A549 (cell line): ENCODE results near the gene OVOL2. TPM values are rescaled to one million over a fixed set of nuclear protein-coding genes. Genes with fewer than 3 reads are reported as not detected.

Experiments
- ATAC-seq, 2 experiments: fragments of 200-7000 bp in 1 of 2; fragments of >200 bp in 1 of 2; cut with Nextera tagmentation in 1 of 2; cut with Tn5 transposase in 1 of 2; 3 replicates each; pipeline versions ENCODE4 v1.8.0 to v1.9.1; 2018 to 2020; ENCODE audit warnings: mild to moderate bottlenecking in 1 of 2, moderate library complexity in 1 of 2
- CTCF ChIA-PET: fragments of 300-600 bp; sonication (Branson Sonifier 250); formaldehyde crosslinking; extraction: SDS; loops from one replicate; lab custom pipeline; 2021; ENCODE audit warnings: antibody characterized with exemption, inconsistent platforms; lab: Yijun Ruan, JAX
- POLR2A ChIA-PET: fragments of 350-600 bp; formaldehyde crosslinking; extraction: SDS; loops from one replicate; lab custom pipeline; 2021; ENCODE audit warnings: antibody characterized with exemption, inconsistent platforms; lab: Yijun Ruan, JAX
- DNase-seq, 2 experiments: peaks; one replicate each; pipeline versions ENCODE4 v3.0.0 to v3.0.0-alpha.2; 2011 to 2016; ENCODE audit warnings: low read depth in 1 of 2, low spot score in 1 of 2
- FAIRE-seq: peaks from 2 replicates; lab custom pipeline; 2011; peaks lifted over from hg19 to GRCh38; lab: Jason Lieb, UNC
- H3K27ac ChIP-seq, 2 experiments: fragments of >200 bp; sonication (Bioruptor Twin); formaldehyde crosslinking; 3 replicates each; pipeline ENCODE4 v1.5.1; 2016 to 2017
- H3K4me1 ChIP-seq: fragments of >200 bp; sonication (Bioruptor Twin); formaldehyde crosslinking; 3 replicates; pipeline ENCODE4 v1.6.1; 2016
- H3K4me2 ChIP-seq: fragments of >200 bp; sonication (Bioruptor Twin); formaldehyde crosslinking; 3 replicates; pipeline ENCODE4 v1.6.1; 2016
- H3K4me3 ChIP-seq: fragments of >200 bp; sonication (Bioruptor Twin); formaldehyde crosslinking; 3 replicates; pipeline ENCODE4 v1.5.1; 2016
- H3K9me3 ChIP-seq: fragments of >200 bp; sonication (Bioruptor Twin); formaldehyde crosslinking; 3 replicates; pipeline ENCODE4 v1.6.1; 2016
- ATOH8 ChIP-seq: fragments of 250-450 bp; sonication (Bioruptor Pico); IDR thresholded peaks from 2 replicates; pipeline ENCODE4 v1.5.0; 2020; ENCODE audit warnings: low read depth, mild to moderate bottlenecking, moderate library complexity
- BHLHE40 ChIP-seq: IDR thresholded peaks from 2 replicates; pipeline ENCODE4 v1.6.1; 2012; ENCODE audit warnings: low read depth, low read length, inconsistent platforms
- CEBPB ChIP-seq, 2 experiments: fragments of >200 bp in 1 of 2; sonication (Bioruptor Twin) in 1 of 2; formaldehyde crosslinking in 1 of 2; IDR thresholded peaks; 2 replicates each; pipeline ENCODE4 v1.6.1; 2012 to 2016
- CHD4 ChIP-seq: fragments of 200-600 bp; sonication (generic); IDR thresholded peaks from 2 replicates; pipeline ENCODE4 v1.6.1; 2016; ENCODE audit warnings: antibody characterized with exemption, mild to moderate bottlenecking, borderline replicate concordance
- EHMT2 ChIP-seq: fragments of 200-600 bp; sonication (generic); IDR thresholded peaks from 2 replicates; pipeline ENCODE4 v1.6.1; 2016; ENCODE audit warnings: antibody characterized with exemption, low read depth, mild to moderate bottlenecking, moderate library complexity
- FOSB ChIP-seq: fragments of 250-450 bp; sonication (Bioruptor Pico); IDR thresholded peaks from 2 replicates; pipeline ENCODE4 v1.5.0; 2020; ENCODE audit warnings: mild to moderate bottlenecking, moderate library complexity
- FOSL2 ChIP-seq, 2 experiments: fragments of 450-650 bp in 1 of 2; fragments of >200 bp in 1 of 2; sonication (Bioruptor Twin) in 1 of 2; formaldehyde crosslinking; IDR thresholded peaks; 2 replicates each; pipeline versions ENCODE4 v1.5.0 to v1.6.1; 2016 to 2020; ENCODE audit warnings: mild to moderate bottlenecking in 1 of 2, moderate library complexity in 1 of 2
- HES2 ChIP-seq: fragments of >200 bp; sonication (Bioruptor Twin); formaldehyde crosslinking; IDR thresholded peaks from 2 replicates; pipeline ENCODE4 v1.6.1; 2016
- HEYL ChIP-seq: fragments of 250-450 bp; sonication (Bioruptor Pico); IDR thresholded peaks from 2 replicates; pipeline ENCODE4 v1.8.0; 2021; ENCODE audit warnings: mild to moderate bottlenecking, moderate library complexity
- HOXA7 ChIP-seq: fragments of 250-450 bp; sonication (Bioruptor Pico); IDR thresholded peaks from 2 replicates; pipeline ENCODE4 v1.5.0; 2020; ENCODE audit warnings: mild to moderate bottlenecking, moderate library complexity
- HOXB5 ChIP-seq: fragments of 250-450 bp; sonication (Bioruptor Pico); IDR thresholded peaks from 2 replicates; pipeline ENCODE4 v1.5.0; 2020; ENCODE audit warnings: mild to moderate bottlenecking, moderate library complexity
- KDM5A ChIP-seq: fragments of 200-600 bp; sonication (generic); IDR thresholded peaks from 2 replicates; pipeline ENCODE4 v1.6.1; 2016; ENCODE audit warnings: antibody characterized with exemption, mild to moderate bottlenecking
- MAZ ChIP-seq: fragments of 150-350 bp; IDR thresholded peaks from 2 replicates; pipeline ENCODE4 v1.6.1; 2014; ENCODE audit warnings: antibody characterized with exemption, low read depth, low read length, borderline replicate concordance
- NFE2L2 ChIP-seq: fragments of 150-350 bp; conservative IDR thresholded peaks from 2 replicates; pipeline ENCODE4 v1.6.1; 2014; ENCODE audit warnings: low read length
- NPAS2 ChIP-seq: fragments of 250-450 bp; sonication (Bioruptor Pico); IDR thresholded peaks from 2 replicates; pipeline ENCODE4 v1.8.0; 2022; ENCODE audit warnings: mild to moderate bottlenecking, moderate library complexity, borderline replicate concordance
- NR3C1 ChIP-seq: fragments of >200 bp; sonication (Bioruptor Twin); formaldehyde crosslinking; IDR thresholded peaks from 3 replicates; pipeline ENCODE4 v1.6.1; 2017
- RAD21 ChIP-seq, 2 experiments: fragments of >200 bp in 1 of 2; sonication (Bioruptor Twin) in 1 of 2; formaldehyde crosslinking in 1 of 2; IDR thresholded peaks in 1 of 2; conservative IDR thresholded peaks in 1 of 2; 2 replicates in 1 of 2; 3 replicates in 1 of 2; pipeline ENCODE4 v1.6.1; 2012 to 2018; ENCODE audit warnings: inconsistent platforms in 1 of 2
- RCOR1 ChIP-seq: fragments of 150-350 bp; IDR thresholded peaks from 2 replicates; pipeline ENCODE4 v1.6.1; 2014; ENCODE audit warnings: antibody characterized with exemption, low read length, low read depth
- TFCP2L1 ChIP-seq: fragments of 250-450 bp; sonication (Bioruptor Pico); IDR thresholded peaks from 2 replicates; pipeline ENCODE4 v1.5.0; 2021; ENCODE audit warnings: mild to moderate bottlenecking
- ZC3H11A ChIP-seq: fragments of 450-650 bp; IDR thresholded peaks from 2 replicates; pipeline ENCODE4 v1.6.1; 2014; ENCODE audit warnings: antibody characterized with exemption, mild to moderate bottlenecking
- WGBS: methylation state at CpG from one replicate; pipeline ENCODE4 v1.1.6; 2017; ENCODE audit errors: missing lambda C conversion rate; 5-methylcytosine and 5-hydroxymethylcytosine counted together
- polyA minus RNA-seq: library from RNA; depleted of rRNA, polyadenylated mRNA; stranded (reverse); fragments of >200 nt; gene quantifications from 2 replicates; pipeline ENCODE4 v1.2.3, GENCODE V29; 2011; rRNA and poly(A)+ RNA removed
- polyA plus RNA-seq, 4 experiments: library from polyadenylated mRNA; depleted of rRNA in 3 of 4; stranded (reverse); fragments of >200 nt; fragmentation: RNase III in 1 of 4; extraction: RNeasy Plus Mini Kit Qiagen cat#74134 plus additional on column Dnase treatment in 1 of 4; gene quantifications; 2 replicates in 3 of 4; 3 replicates in 1 of 4; pipeline ENCODE4 v1.2.3, GENCODE V29; 2011 to 2017
- TF ChIP-seq, protein P1 (sequence below): fragments of >200 bp; sonication (Bioruptor Twin); formaldehyde crosslinking; IDR thresholded peaks from 3 replicates; pipeline ENCODE4 v1.6.1; 2016
- TF ChIP-seq, protein P2 (sequence below): fragments of 250-450 bp; sonication (Bioruptor Pico); IDR thresholded peaks from 2 replicates; pipeline ENCODE4 v1.5.0; 2021; ENCODE audit warnings: mild to moderate bottlenecking, moderate library complexity, borderline replicate concordance
- TF ChIP-seq, protein P3 (sequence below): IDR thresholded peaks from 2 replicates; pipeline ENCODE4 v1.6.1; 2012

The OVOL2 gene
- polyA plus RNA-seq (2011; rRNA removed) (0.19 TPM in 1 of 2 replicates, not detected in the other), polyA plus RNA-seq (2017; fragmentation: RNase III; extraction: RNeasy Plus Mini Kit Qiagen cat#74134 plus additional on column Dnase treatment) (0.07 to 0.16 TPM in 2 of 3 replicates, not detected in the other), polyA minus RNA-seq (0.29 TPM in 1 of 2 replicates, not detected in the other)
- polyA plus RNA-seq (2012; cell fraction: cytosol; rRNA removed), result 0.09 and 0.11 TPM in 2 replicates
- polyA plus RNA-seq (2012; cell fraction: nucleus; rRNA removed), result 0.06 TPM in 1 of 2 replicates, not detected in the other

- Histone ChIP-seq H3K4me3 (peak within 1 kb of the TSS; percentile 65), H3K4me2 (peak within 1 kb of the TSS; percentile 100), H3K27ac (peak within 1 kb of the TSS; percentile 23 to 49; a peak in 4 of 6 replicates), H3K9me3 (0 out of 3 replicates have a peak, but pooled peaks cover 5% of the 10 kb centered on the region), H3K4me1 (peaks cover 21% of the 10 kb centered on the region)
- under 1% methylated on average over 26 of the region's 73 CpGs for WGBS
- FAIRE-seq, result no peak
- POLR2A ChIA-PET, result interaction anchor here (1.4 kb wide), 1 partner anchor 231 kb away, joined by 4 read pairs; the partner anchor contains the start of gene ZNF133
- DNase-seq, result peak in 1 of 2 experiments; percentile 39
- CTCF ChIA-PET, result interaction anchor here (0.7 to 1.9 kb wide), 4 partner anchors 9 to 131 kb away, joined by 3 to 5 read pairs (median 3); no protein-coding TSS in a partner anchor
- ATAC-seq, result peak; percentile 27 to 65; a peak in 4 of 6 replicates
- no peak for TF ChIP-seq RCOR1
- TF ChIP-seq, protein P1, sequence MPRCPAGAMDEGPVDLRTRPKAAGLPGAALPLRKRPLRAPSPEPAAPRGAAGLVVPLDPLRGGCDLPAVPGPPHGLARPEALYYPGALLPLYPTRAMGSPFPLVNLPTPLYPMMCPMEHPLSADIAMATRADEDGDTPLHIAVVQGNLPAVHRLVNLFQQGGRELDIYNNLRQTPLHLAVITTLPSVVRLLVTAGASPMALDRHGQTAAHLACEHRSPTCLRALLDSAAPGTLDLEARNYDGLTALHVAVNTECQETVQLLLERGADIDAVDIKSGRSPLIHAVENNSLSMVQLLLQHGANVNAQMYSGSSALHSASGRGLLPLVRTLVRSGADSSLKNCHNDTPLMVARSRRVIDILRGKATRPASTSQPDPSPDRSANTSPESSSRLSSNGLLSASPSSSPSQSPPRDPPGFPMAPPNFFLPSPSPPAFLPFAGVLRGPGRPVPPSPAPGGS, result no peak
- TF ChIP-seq EHMT2, result no peak
- TF ChIP-seq NFE2L2, result no peak
- TF ChIP-seq KDM5A, result no peak
- TF ChIP-seq MAZ, result no peak
- TF ChIP-seq NPAS2 (CRISPR knock-in tag), result no peak
Measured at GRCh38 chr20:18057101-18057993, at the start of gene OVOL2. TSS of gene OVOL2 (minus strand) at chr20:18057916. CDS start at chr20:18057634, 282 bp downstream.

DNA sequence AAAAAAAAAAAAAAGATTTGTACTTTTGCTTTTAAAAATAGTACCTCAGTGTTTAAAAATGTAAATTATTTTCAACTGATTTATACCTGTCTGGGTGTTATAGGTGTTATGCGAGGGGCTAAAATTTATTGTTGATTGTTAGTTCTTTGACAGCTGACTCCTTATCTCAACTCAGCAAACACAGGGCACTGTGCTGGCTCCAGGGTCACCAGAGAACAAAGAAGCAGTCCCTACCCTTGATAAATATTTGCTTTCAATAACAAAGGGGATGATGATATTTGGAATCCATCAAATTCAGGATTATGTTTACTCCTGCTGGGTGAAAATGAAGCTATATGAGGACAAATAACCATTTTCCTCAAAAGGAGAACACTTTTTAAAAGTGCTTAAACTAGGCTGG, 45.8 kb upstream of the OVOL2 start:
- ATAC-seq, result no peak
- ChIA-PET POLR2A (no interaction called here), CTCF (interaction anchor here (0.6 to 0.8 kb wide), 3 partner anchors 11 to 126 kb away, joined by 3 read pairs; no protein-coding TSS in a partner anchor)
- no peak overlapping the region for H3K4me2 ChIP-seq
- H3K4me3 ChIP-seq, result no peak overlapping the region
- H3K9me3 ChIP-seq, result no peaks in the 10 kb centered on the region
- no peak for FAIRE-seq
- 44% methylated on average over 1 of the region's 1 CpG for WGBS
- no peak overlapping the region for H3K27ac ChIP-seq
- no peak for DNase-seq
- no peak for TF ChIP-seq FOSB (CRISPR knock-in tag)
- TF ChIP-seq TFCP2L1 (CRISPR knock-in tag), result no peak
- TF ChIP-seq CHD4, result no peak
- TF ChIP-seq, protein P2, sequence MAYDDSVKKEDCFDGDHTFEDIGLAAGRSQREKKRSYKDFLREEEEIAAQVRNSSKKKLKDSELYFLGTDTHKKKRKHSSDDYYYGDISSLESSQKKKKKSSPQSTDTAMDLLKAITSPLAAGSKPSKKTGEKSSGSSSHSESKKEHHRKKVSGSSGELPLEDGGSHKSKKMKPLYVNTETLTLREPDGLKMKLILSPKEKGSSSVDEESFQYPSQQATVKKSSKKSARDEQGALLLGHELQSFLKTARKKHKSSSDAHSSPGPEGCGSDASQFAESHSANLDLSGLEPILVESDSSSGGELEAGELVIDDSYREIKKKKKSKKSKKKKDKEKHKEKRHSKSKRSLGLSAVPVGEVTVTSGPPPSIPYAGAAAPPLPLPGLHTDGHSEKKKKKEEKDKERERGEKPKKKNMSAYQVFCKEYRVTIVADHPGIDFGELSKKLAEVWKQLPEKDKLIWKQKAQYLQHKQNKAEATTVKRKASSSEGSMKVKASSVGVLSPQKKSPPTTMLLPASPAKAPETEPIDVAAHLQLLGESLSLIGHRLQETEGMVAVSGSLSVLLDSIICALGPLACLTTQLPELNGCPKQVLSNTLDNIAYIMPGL (CRISPR knock-in tag), result no peak
- no peak for TF ChIP-seq HEYL (CRISPR knock-in tag)
- no peak for TF ChIP-seq NR3C1
- no peak for TF ChIP-seq ZC3H11A
- no peak for TF ChIP-seq FOSL2 (IDR thresholded peaks at IDR 0.05)
- TF ChIP-seq FOSL2 (CRISPR knock-in tag; IDR thresholded peaks at IDR 0.05), result no peak
- TF ChIP-seq, protein P1, result no peak
- TF ChIP-seq BHLHE40, result no peak
- TF ChIP-seq KDM5A, result no peak
- TF ChIP-seq HES2, result no peak
- TF ChIP-seq, protein P3, sequence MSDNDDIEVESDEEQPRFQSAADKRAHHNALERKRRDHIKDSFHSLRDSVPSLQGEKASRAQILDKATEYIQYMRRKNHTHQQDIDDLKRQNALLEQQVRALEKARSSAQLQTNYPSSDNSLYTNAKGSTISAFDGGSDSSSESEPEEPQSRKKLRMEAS, result no peak
- TF ChIP-seq CEBPB (IDR thresholded peaks at IDR 0.05), result no peak
- TF ChIP-seq ATOH8, result no peak
- no peak for TF ChIP-seq HOXB5 (CRISPR knock-in tag)
- TF ChIP-seq RAD21 (conservative IDR thresholded peaks at IDR 0.05 in 1 of 2, IDR thresholded peaks at IDR 0.05 in 1 of 2), result no peak
- no peak for TF ChIP-seq HOXA7 (CRISPR knock-in tag)
- H3K4me1 ChIP-seq, result no peaks in the 10 kb centered on the region
